HepG2 (cell line): ENCODE data around the gene THADA. TPM values are rescaled to one million over a fixed set of nuclear protein-coding genes. Genes with fewer than 3 reads are reported as not detected.

ENCODE experiments used
- ATF3 ChIP-seq: sonication (generic); formaldehyde crosslinking; IDR thresholded peaks from 2 replicates; pipeline ENCODE4 v1.4.0; 2020; ENCODE audit warnings: missing genetic modification reagents
- FLYWCH1 ChIP-seq: sonication (generic); formaldehyde crosslinking; IDR thresholded peaks from 2 replicates; pipeline ENCODE4 v1.8.1; 2023; ENCODE audit warnings: mild to moderate bottlenecking, missing genetic modification reagents
- HNF1A ChIP-seq, 2 experiments: sonication (generic) in 1 of 2; formaldehyde crosslinking in 1 of 2; IDR thresholded peaks; 2 replicates each; pipeline versions ENCODE4 v1.4.0 to v1.6.1; 2016 to 2020; ENCODE audit warnings: borderline replicate concordance in 1 of 2, low read depth in 1 of 2, mild to moderate bottlenecking in 1 of 2, missing genetic modification reagents in 1 of 2
- JARID2 ChIP-seq: sonication (generic); formaldehyde crosslinking; IDR thresholded peaks from 2 replicates; pipeline ENCODE4 v1.8.1; 2023; ENCODE audit warnings: missing genetic modification reagents, inconsistent platforms; ENCODE audit not compliant: insufficient replicate concordance
- REXO4 ChIP-seq: sonication (generic); formaldehyde crosslinking; IDR thresholded peaks from 2 replicates; pipeline ENCODE4 v1.8.0; 2022; ENCODE audit warnings: missing genetic modification reagents, mild to moderate bottlenecking, borderline replicate concordance
- RXRB ChIP-seq: IDR thresholded peaks from 2 replicates; pipeline ENCODE4 v1.6.1; 2016; ENCODE audit warnings: borderline replicate concordance, missing genetic modification reagents, missing compliant biosample characterization
- TSC22D2 ChIP-seq: sonication (generic); formaldehyde crosslinking; IDR thresholded peaks from 2 replicates; pipeline ENCODE4 v1.5.1; 2020; ENCODE audit warnings: missing genetic modification reagents, mild to moderate bottlenecking, borderline replicate concordance
- ZNF12 ChIP-seq: sonication (generic); formaldehyde crosslinking; IDR thresholded peaks from 2 replicates; pipeline ENCODE4 v1.5.0; 2020; ENCODE audit warnings: missing genetic modification reagents
- ZNF280D ChIP-seq: sonication (generic); formaldehyde crosslinking; IDR thresholded peaks from 2 replicates; pipeline ENCODE4 v1.5.1; 2020; ENCODE audit warnings: mild to moderate bottlenecking, missing genetic modification reagents
- ZNF331 ChIP-seq: sonication (generic); formaldehyde crosslinking; IDR thresholded peaks from 2 replicates; pipeline ENCODE4 v1.4.0; 2020; ENCODE audit warnings: missing genetic modification reagents
- ZNF512B ChIP-seq: sonication (generic); formaldehyde crosslinking; IDR thresholded peaks from 2 replicates; pipeline ENCODE4 v1.5.1; 2020; ENCODE audit warnings: missing genetic modification reagents, mild to moderate bottlenecking, borderline replicate concordance
- polyA plus RNA-seq, 8 experiments: library from polyadenylated mRNA; depleted of rRNA in 3 of 8; stranded (reverse) in 7 of 8; unstranded in 1 of 8; fragments of >200 nt; fragmentation: Illumina TruSeq in 4 of 8; extraction: Trizol in 4 of 8; gene quantifications; 2 replicates each; pipeline versions ENCODE4 v1.2.1 to v1.2.3, GENCODE V29; 2011 to 2016; ENCODE audit warnings: low read depth in 4 of 8, missing spikeins in 1 of 8, mixed read lengths in 1 of 8; ENCODE audit not compliant: insufficient read depth in 1 of 8
- total RNA-seq, 5 experiments: library from RNA; depleted of rRNA; stranded (reverse); fragments of >200 nt; fragmentation: Illumina TruSeq; extraction: Trizol; gene quantifications; 2 replicates each; pipeline ENCODE4 v1.2.3, GENCODE V29; 2016; ENCODE audit warnings: low read depth in 1 of 5

The THADA gene
- total and polyA plus RNA-seq, 2 of the 13 experiments (the other 11 are each of a cell fraction or from before 2014, with no cell fraction given): 12.7 to 21.7 TPM

GRCh38 chr2:43484323-43484930 is 111.4 kb downstream of the THADA start (continued):
- TF ChIP-seq ZNF512B (CRISPR knock-in tag) (no peak), ZNF331 (CRISPR knock-in tag) (no peak), RXRB (peak; percentile 33; the same call in 1 of the 2 replicates), HNF1A (IDR thresholded peaks at IDR 0.05; ENCODE audit: low read depth) (no peak), HNF1A (CRISPR knock-in tag; IDR thresholded peaks at IDR 0.05; ENCODE audit: borderline replicate concordance) (no peak), REXO4 (CRISPR knock-in tag) (no peak), ZNF280D (CRISPR knock-in tag) (no peak), ZNF12 (CRISPR knock-in tag) (no peak), JARID2 (no peak), TSC22D2 (CRISPR knock-in tag) (no peak), FLYWCH1 (CRISPR knock-in tag) (no peak), ATF3 (CRISPR knock-in tag) (no peak)
